ENCODE data around the gene UBIAD1.

Gene UBIAD1

GRCh38 chr1:11283151-11283550 lies 10.2 kb downstream of the UBIAD1 start:
- Mint-ChIP-seq H3K27ac (no peak overlapping the region), H3K4me1 (peaks cover 21% of the 10 kb centered on the region), H3K4me3 (no peak overlapping the region), H3K27me3 (ENCODE audit: low read depth) (no peaks in the 10 kb centered on the region), H3K9me3 (peaks cover 4% of the 10 kb centered on the region), H3K36me3 (ENCODE audit: low read depth) (peaks cover 33% of the 10 kb centered on the region)
- TF ChIP-seq CTCF (IDR thresholded peaks at IDR 0.05; ENCODE audit: unreplicated experiment in 3 of 3): no peak

- Mint-ChIP-seq H3K36me3 (ENCODE audit: low read depth) (peaks cover 34% of the 10 kb centered on the region), H3K9me3 (peaks cover 4% of the 10 kb centered on the region), H3K27me3 (ENCODE audit: low read depth) (no peaks in the 10 kb centered on the region), H3K4me1 (peaks cover 27% of the 10 kb centered on the region), H3K4me3 (no peak overlapping the region), H3K27ac (no peak overlapping the region)
- no peak for TF ChIP-seq CTCF (IDR thresholded peaks at IDR 0.05; ENCODE audit: unreplicated experiment in 3 of 3)
These were observed 11.8 kb downstream of the UBIAD1 start for GRCh38 chr1:11284784-11285183.

GRCh38 chr1:11285883-11286734 lies 13.1 kb downstream of the UBIAD1 start:
- Mint-ChIP-seq H3K4me3 (no peak overlapping the region), H3K9me3 (peaks cover 4% of the 10 kb centered on the region), H3K4me1 (peaks cover 30% of the 10 kb centered on the region), H3K36me3 (ENCODE audit: low read depth) (peaks cover 40% of the 10 kb centered on the region), H3K27ac (peak overlapping the region in 1 of 3 experiments; percentile 8), H3K27me3 (ENCODE audit: low read depth) (no peaks in the 10 kb centered on the region)
- peak; percentile 38 to 49 (median 42) for TF ChIP-seq CTCF (IDR thresholded peaks at IDR 0.05; ENCODE audit: unreplicated experiment in 3 of 3)

- Mint-ChIP-seq H3K4me1 (peaks cover 26% of the 10 kb centered on the region), H3K27ac (peak overlapping the region in 1 of 3 experiments; percentile 8), H3K27me3 (ENCODE audit: low read depth) (no peaks in the 10 kb centered on the region), H3K4me3 (no peak overlapping the region), H3K36me3 (ENCODE audit: low read depth) (peaks cover 37% of the 10 kb centered on the region), H3K9me3 (peaks cover under 1% of the 10 kb centered on the region)
- no peak for TF ChIP-seq CTCF (IDR thresholded peaks at IDR 0.05; ENCODE audit: unreplicated experiment in 3 of 3)
These were observed 13.9 kb downstream of the UBIAD1 start for GRCh38 chr1:11286735-11287410.

DNA sequence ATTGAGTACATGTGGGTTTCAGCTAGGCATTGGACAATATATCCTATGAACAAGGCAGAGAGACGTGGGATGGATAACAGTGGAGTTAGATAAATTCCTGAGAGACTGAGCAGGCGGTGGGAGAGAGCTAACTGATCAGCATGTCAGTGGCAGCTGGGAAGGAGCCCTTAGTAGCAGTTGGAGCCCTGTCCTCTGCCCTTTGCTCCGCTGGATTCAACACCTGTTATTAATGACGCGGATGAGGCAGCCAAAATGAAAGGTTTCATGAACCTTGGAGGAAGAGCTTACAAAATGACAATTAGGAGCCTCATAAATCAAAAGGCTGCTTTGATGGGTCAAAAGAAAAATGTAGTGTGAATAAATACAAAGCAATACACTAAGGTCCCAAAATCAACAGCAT lies 16.1 kb downstream of the UBIAD1 start:
- H3K9me3 Mint-ChIP-seq: no peaks in the 10 kb centered on the region

More for the DNA sequence above, 16.1 kb downstream of the UBIAD1 start:
- Mint-ChIP-seq H3K27ac (no peak overlapping the region), H3K4me1 (peaks cover 25% of the 10 kb centered on the region), H3K36me3 (ENCODE audit: low read depth) (peaks cover 43% of the 10 kb centered on the region), H3K4me3 (no peak overlapping the region), H3K27me3 (ENCODE audit: low read depth) (peaks cover 3% of the 10 kb centered on the region)
- TF ChIP-seq CTCF (IDR thresholded peaks at IDR 0.05; ENCODE audit: unreplicated experiment in 3 of 3): no peak

Measured in nephron (organoid).